Activated T-helper 1 cell treated with Interleukin-2 at 50 U/mL for 16 hours (primary cell): Measurements from ENCODE around the gene PDIA6.

Experiments used
- DNase-seq: peaks from one replicate; pipeline ENCODE4 v3.0.0-alpha.2; 2020; ENCODE audit warnings: low read depth

Gene PDIA6

DNA sequence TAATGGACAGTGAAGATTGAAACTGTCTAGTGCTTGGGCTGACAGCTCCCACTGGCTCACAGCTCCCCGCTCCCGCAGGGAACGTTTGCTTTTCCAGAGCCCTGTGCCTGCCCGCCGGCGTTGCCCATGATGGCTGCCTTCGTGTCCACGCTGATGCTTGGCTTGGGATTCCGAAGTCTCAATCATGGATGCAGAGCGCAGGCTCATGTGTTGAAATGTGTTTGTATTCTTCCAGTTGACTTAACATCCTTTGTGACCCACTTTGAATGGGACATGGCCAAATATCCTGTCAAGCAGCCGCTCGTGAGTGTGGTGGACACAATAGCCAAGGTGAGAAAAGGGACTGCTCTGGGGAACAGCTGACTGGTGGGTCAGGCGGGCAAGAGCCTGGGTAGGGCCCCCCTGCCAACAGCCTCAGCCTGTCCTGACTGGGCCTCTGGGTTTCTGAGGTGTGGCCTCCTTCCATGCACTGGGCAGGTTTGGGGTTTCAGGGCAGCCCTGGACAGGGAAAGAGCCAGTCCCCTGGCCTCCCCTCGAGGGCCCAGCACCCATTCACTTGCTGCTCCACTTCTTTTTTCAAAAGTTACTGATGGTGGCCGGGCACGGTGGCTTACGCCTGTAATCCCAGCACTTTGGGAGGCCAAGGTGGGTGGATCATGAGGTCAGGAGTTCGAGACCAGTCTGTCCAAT, 48.3 kb downstream of the PDIA6 start:
- DNase-seq, result no peak

- DNase-seq, result no peak
These were observed 49.2 kb downstream of the PDIA6 start for GRCh38 chr2:10763461-10763800.

GRCh38 chr2:10762651-10763460, 49.7 kb downstream of the PDIA6 start:
- DNase-seq, result no peak

GRCh38 chr2:10761591-10761990, 51.0 kb downstream of the PDIA6 start:
- no peak for DNase-seq

GRCh38 chr2:10760794-10761504, 51.6 kb downstream of the PDIA6 start:
- no peak for DNase-seq

GRCh38 chr2:10759151-10759714, 53.4 kb downstream of the PDIA6 start:
- no peak for DNase-seq

- no peak for DNase-seq
These were observed 54.7 kb downstream of the PDIA6 start for GRCh38 chr2:10757814-10758286.

DNA sequence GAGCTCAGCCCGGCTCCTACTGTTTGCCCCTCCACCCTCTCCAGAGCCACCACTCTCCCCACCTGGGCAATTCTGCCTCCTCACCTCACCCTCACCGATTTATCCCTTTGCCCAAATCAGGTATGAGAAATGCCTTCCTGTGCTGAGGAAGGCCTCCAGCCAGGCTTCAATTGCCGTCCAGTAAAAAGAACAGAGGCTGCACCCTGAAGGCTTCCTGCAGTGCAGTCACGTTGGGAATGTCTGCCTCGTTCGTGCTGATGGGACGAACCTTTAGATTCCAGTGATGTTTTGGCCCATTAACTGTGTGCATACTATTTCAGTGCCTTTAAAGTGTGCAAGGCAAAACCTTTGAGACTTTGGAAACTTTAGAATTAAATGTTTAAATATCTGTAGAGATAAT, 57.0 kb downstream of the PDIA6 start:
- DNase-seq, result no peak

DNA sequence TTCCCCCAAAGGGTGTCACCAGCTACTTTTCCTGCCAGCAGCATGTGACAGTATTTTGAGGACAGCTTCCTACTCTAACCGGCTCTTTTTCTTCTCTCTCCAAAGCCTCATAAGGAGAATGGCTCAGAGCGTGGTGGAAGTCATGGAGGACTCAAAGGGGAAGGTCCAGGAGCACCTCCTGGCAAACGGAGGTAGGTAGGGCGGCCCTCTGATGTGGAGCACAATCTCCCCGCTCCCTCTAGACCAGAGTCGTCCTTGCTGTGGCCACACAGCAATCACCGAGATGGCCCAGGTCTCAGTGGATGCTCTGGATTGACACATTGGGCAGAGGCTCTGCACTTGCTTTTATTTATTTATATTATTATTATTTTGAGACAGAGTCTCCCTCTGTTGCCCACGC, 58.7 kb downstream of the PDIA6 start:
- DNase-seq, result no peak

DNA sequence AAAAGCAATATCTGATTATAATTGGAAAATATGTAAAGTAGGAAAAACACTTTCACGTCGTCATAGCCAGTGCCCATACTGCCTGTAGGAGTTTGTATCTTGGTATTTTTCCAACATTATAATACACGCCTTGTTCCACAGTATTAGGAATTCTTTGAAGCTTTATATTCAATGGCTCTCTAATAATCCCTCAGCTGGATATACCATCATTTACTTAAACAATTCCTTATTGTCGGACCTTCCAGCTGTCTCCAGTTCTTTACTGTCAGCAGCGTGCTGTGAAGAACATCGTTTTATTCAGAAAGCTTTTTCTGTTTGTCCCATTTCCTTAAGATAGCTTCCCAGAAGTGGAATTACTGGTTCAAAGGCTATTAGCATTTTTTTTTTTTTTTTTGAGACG, 59.4 kb downstream of the PDIA6 start:
- no peak for DNase-seq

DNA sequence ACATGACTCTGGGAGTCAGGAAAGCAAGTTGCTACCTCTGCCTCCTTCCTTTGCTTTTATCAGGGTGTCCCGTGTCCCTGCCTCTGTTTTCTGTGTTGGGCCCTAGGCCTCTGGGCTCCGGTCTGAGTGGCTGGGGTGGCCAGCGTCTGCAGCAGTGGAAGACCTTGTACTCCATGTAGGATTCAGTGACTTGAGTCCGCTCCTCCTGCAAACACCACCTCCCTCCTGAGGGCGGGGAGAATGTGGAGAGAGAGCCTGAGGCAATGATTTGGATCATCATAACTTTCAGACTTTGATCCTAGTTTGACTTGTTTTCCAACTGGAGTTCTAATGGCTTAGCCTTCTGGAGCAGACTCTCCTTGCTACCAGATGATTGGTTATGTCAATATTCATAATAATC, 60.3 kb downstream of the PDIA6 start:
- DNase-seq, result no peak

- DNase-seq, result no peak
These were observed 62.0 kb downstream of the PDIA6 start for GRCh38 chr2:10750610-10751009.

- DNase-seq, result no peak
These were observed 69.9 kb downstream of the PDIA6 start for GRCh38 chr2:10742666-10743065.

- no peak for DNase-seq
These were observed 71.4 kb downstream of the PDIA6 start for GRCh38 chr2:10741139-10741538.

- DNase-seq, result no peak
These were observed 72.4 kb downstream of the PDIA6 start for GRCh38 chr2:10740226-10740625.

- no peak for DNase-seq
These were observed 74.4 kb downstream of the PDIA6 start for GRCh38 chr2:10738192-10738591.

DNA sequence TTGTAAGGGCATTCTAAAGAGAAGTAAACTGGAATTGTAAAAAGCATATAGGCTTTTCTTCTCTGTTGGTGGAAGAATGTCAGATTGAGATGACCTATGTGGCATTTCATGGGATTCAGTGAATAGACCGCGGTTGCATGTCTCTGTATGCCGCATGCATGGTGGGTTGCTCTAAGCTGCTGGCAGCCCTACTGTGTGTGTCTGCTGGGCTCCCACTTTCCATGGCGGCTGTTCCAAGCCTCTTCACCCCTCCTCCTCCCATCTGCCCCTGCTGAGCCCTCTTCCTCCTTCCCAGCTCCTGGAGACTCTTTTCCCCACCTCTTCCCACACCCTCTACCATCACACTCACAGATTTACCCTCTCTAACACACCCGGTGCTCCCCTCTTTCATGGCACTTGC, 78.6 kb downstream of the PDIA6 start:
- no peak for DNase-seq

DNA sequence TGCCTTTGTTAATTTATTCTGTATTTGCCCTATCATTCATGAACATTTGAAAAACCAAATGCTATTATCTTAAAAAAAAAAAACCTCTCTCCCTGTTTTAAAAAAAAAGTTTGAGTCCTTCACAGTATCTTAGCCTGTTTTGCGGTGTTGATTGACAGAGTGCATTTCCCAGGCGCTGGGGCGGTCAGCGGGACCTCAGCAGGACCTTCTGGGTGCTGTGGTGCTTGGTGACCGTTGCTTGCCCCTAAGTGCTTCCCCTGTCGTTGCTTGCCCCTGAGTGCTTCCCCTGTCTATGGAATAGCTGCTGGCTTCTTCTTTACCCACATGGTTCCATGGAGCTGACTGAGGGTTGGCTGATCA, 79.0 kb downstream of the PDIA6 start:
- no peak for DNase-seq
